PFSK-1 (cell line): Measurements from ENCODE around the gene KLHDC4.

Experiments
- FOXP2 ChIP-seq: optimal IDR thresholded peaks from 2 replicates; pipeline ENCODE3; 2011; ENCODE audit warnings: borderline replicate concordance, control low read depth, inconsistent platforms; ENCODE audit not compliant: insufficient read depth; ENCODE audit errors: extremely low read length, extremely low read depth
- POLR2AphosphoS5 ChIP-seq: IDR thresholded peaks from 2 replicates; pipeline ENCODE4 v1.6.1; 2012; ENCODE audit warnings: low read depth, mild to moderate bottlenecking, control low read depth, low read length, moderate library complexity
- REST ChIP-seq, 2 experiments: IDR thresholded peaks; 2 replicates each; pipeline versions ENCODE4 v1.6.1 to v1.8.0; 2011 to 2012; ENCODE audit warnings: low read depth in 2 of 2, low read length in 2 of 2, control low read depth in 1 of 2, inconsistent platforms in 1 of 2, mild to moderate bottlenecking in 1 of 2, moderate library complexity in 1 of 2; ENCODE audit not compliant: insufficient read depth in 1 of 2
- SIN3A ChIP-seq: IDR thresholded peaks from 2 replicates; pipeline ENCODE4 v1.6.1; 2012; ENCODE audit warnings: mild to moderate bottlenecking, low read length, moderate library complexity, borderline replicate concordance; ENCODE audit not compliant: insufficient read depth
- TAF1 ChIP-seq: IDR thresholded peaks from 2 replicates; pipeline ENCODE4 v1.6.1; 2012; ENCODE audit warnings: low read length, control low read depth, borderline replicate concordance; ENCODE audit not compliant: insufficient read depth

Gene KLHDC4

GRCh38 chr16:87782033-87782432, 16.2 kb upstream of the KLHDC4 start:
- TF ChIP-seq FOXP2 = no peak
- no peak for TF ChIP-seq TAF1
- TF ChIP-seq REST (IDR thresholded peaks at IDR 0.05; ENCODE audit: insufficient read depth in 1 of 2, low read depth in 2 of 2, low read length in 2 of 2) = no peak
- no peak for TF ChIP-seq POLR2AphosphoS5
- TF ChIP-seq SIN3A = no peak

GRCh38 chr16:87780385-87780989, 14.7 kb upstream of the KLHDC4 start:
- TF ChIP-seq FOXP2 = no peak

GRCh38 chr16:87778830-87779579, 13.2 kb upstream of the KLHDC4 start:
- TF ChIP-seq POLR2AphosphoS5 = no peak
- no peak for TF ChIP-seq REST (IDR thresholded peaks at IDR 0.05; ENCODE audit: insufficient read depth in 1 of 2, low read depth in 2 of 2, low read length in 2 of 2)
- no peak for TF ChIP-seq TAF1
- peak; percentile 79 for TF ChIP-seq FOXP2
- TF ChIP-seq SIN3A = no peak

GRCh38 chr16:87778476-87778829, 12.7 kb upstream of the KLHDC4 start:
- TF ChIP-seq FOXP2 (no peak), SIN3A (no peak), TAF1 (no peak), POLR2AphosphoS5 (no peak), REST (IDR thresholded peaks at IDR 0.05; ENCODE audit: insufficient read depth in 1 of 2, low read depth in 2 of 2, low read length in 2 of 2) (no peak)

GRCh38 chr16:87766485-87766797, 655 bp upstream of the KLHDC4 start:
- no peak for TF ChIP-seq FOXP2
- TF ChIP-seq SIN3A = no peak
- TF ChIP-seq REST (IDR thresholded peaks at IDR 0.05; ENCODE audit: insufficient read depth in 1 of 2, low read depth in 2 of 2, low read length in 2 of 2) = no peak
- TF ChIP-seq TAF1 = no peak
- no peak for TF ChIP-seq POLR2AphosphoS5
